Epithelial cell of proximal tubule (primary cell): Measurements from ENCODE around the gene RHOU. TPM values are rescaled to one million over a fixed set of nuclear protein-coding genes. Genes with fewer than 3 reads are reported as not detected.

Experiments used
- DNase-seq: peaks from one replicate; pipeline ENCODE4 v3.0.0-alpha.2; 2011; ENCODE audit warnings: low read depth
- H3K4me3 ChIP-seq: 2 replicates; pipeline ENCODE4 v1.5.1; 2011; ENCODE audit warnings: low read depth, mild to moderate bottlenecking, low read length
- total RNA-seq: library from RNA; depleted of rRNA; stranded (reverse); fragments of >200 nt; gene quantifications from 2 replicates; pipeline ENCODE4 v1.2.3, GENCODE V29; 2015
- TF ChIP-seq, protein P1 (sequence below): conservative IDR thresholded peaks from 2 replicates; pipeline ENCODE4 v1.5.1; 2012; ENCODE audit warnings: low read depth, mild to moderate bottlenecking, low read length

Gene RHOU
- total RNA-seq, 1 donor from 2014 or later, result 0.58 TPM

DNA sequence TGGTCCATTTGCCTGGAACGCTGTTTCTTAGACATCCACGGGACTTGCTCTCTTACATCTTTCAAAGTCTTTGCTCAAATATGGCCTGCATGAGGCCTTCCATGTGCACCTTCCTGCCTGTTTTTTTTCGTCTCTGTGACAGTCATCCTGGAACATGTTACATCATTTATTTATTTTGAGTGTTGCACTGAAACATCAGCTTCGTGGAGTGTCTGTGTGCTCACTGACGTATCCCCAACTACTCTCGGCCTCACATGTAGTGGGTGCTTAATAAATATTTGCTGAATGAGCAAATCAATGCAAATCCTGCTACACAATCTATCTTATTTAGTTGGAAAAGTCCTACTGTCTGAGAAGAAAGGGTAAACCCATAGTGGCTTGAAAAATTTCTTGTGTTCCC lies 11.4 kb upstream of the RHOU start:
- TF ChIP-seq, protein P1, sequence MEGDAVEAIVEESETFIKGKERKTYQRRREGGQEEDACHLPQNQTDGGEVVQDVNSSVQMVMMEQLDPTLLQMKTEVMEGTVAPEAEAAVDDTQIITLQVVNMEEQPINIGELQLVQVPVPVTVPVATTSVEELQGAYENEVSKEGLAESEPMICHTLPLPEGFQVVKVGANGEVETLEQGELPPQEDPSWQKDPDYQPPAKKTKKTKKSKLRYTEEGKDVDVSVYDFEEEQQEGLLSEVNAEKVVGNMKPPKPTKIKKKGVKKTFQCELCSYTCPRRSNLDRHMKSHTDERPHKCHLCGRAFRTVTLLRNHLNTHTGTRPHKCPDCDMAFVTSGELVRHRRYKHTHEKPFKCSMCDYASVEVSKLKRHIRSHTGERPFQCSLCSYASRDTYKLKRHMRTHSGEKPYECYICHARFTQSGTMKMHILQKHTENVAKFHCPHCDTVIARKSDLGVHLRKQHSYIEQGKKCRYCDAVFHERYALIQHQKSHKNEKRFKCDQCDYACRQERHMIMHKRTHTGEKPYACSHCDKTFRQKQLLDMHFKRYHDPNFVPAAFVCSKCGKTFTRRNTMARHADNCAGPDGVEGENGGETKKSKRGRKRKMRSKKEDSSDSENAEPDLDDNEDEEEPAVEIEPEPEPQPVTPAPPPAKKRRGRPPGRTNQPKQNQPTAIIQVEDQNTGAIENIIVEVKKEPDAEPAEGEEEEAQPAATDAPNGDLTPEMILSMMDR, result no peak
- no peak for DNase-seq
- H3K4me3 ChIP-seq, result no peak overlapping the region

DNA sequence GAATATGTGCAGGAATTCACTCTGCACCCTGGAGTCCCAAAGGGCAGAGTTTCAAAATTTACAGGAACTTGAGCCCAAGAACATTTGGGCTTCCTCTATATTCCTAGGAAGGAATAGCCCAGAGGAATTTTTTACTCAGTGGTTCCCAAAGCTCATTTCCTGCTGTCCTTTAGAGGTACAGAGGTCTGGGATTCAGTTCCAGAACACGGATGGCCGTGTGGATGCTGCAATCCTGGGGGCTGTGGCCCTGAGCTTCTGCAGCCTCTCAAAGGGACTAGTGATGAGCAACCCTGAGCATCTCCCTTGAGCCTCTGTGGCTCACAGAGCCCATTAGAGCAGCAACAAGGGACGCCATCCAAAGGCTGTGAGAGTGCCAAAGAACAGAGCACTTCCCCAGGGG lies 10.1 kb upstream of the RHOU start:
- TF ChIP-seq, protein P1, result no peak
- no peak overlapping the region for H3K4me3 ChIP-seq
- DNase-seq, result no peak

DNA sequence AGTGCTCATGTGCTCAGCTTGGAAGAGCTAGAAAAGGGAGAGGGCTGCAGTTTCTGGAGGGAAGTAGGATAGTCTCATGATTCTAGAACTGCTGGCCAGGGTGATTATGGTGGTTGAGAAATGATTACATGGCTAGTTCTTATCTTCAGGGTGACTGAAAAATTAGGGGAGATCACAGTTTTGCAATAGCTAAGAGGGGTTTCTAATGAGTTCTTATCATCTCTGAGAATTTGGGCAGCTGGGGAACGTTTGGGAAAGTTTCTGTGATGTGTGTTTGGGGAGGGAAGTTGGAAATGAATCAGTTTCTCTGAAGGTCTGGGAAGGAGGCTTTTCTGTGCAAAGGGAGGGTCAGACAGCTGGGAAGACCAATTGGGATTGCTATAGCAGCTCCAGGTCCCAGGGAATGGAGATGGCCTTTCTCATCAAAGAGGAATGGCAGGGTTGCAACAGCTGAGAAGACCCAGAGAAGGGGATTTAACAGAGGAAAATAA lies 7.6 kb upstream of the RHOU start:
- TF ChIP-seq, protein P1, result no peak

DNA sequence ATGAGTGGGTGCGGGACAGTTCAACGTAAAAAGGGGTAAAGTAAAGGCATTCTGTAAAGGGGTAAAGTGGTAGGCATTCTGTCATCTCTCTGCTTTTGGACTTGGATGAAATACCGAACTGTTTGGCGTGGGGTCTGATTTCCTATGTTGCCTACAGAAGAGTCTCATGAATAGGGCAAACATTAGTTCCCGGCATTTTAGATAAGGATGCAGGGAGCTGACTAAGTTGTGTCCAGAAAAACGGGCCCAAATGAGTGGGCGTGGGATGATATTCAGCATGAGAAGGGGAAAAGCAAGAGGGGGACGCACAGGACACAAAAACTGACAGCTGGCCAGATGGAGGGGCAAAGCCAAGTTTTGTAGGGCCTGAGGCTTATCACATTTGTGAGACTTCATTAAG lies 2.9 kb upstream of the RHOU start:
- TF ChIP-seq, protein P1, result no peak
- no peak for DNase-seq
- H3K4me3 ChIP-seq, result no peak overlapping the region

More for the DNA sequence above, 7.6 kb upstream of the RHOU start:
- no peak for DNase-seq
- H3K4me3 ChIP-seq, result no peak overlapping the region

DNA sequence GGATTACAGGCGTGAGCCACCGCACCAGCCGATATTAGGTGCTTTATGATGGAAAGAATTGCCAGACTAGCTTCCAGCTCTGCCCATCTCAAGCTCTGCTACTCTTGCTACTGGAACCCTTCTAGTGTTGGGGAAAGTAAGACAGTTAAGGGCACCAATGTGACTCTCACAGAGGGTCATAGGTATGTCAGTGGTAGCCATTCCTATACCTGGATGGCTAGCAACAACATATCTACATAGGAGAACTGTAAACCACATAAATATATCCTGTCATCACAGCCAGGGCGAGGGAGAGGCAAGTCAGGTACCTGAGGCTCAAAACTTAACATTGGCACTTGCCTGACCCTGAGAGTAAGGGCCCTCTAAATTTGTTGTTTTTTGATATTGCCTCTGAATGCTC lies 1.7 kb upstream of the RHOU start:
- H3K4me3 ChIP-seq, result no peak overlapping the region
- TF ChIP-seq, protein P1, result no peak
- no peak for DNase-seq

DNA sequence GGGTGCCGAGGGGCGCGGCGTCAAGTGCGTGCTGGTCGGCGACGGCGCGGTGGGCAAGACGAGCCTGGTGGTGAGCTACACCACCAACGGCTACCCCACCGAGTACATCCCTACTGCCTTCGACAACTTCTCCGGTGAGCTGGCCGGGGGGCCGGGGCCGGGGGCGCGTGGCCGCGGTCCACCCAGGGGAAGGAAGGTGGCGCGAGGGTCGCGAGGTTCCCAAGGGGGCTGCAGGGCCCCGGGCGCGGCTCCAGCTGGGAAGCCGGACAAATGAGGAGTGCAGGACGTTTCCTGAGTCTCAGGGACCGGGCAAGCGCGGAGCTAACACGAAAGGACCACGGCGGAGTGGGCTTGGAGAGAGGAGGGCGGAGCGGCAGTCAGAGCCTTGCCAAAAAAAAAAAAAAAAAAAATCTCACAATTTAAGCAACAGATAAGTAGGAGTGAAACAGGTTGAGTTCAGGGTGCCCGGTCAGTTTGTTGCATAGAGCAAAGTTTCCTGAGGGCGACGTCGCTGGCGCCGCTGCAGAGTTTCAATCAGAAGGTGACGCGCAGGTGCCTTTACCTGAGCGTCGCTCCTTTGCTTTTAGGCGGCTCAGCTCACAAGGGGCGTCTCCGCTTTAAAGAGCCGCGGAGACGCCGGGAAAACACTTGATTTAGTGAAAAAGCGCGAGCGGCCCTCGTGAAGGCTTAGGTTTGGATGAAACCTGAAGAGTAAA lies 750 bp downstream of the RHOU start:
- H3K4me3 ChIP-seq, result peak overlapping the region; percentile 67
- no peak for DNase-seq
- TF ChIP-seq, protein P1, result no peak
